GM10266 (cell line): ENCODE results near the gene ADPRS.
A peak's percentile ranks its signal among the peaks of the same experiment; 100 is the strongest.

Experiments
- DNase-seq: peaks from one replicate; pipeline ENCODE4 v3.0.0; 2012; ENCODE audit errors: extremely low spot score
- CTCF ChIP-seq: IDR thresholded peaks from 2 replicates; pipeline ENCODE4 v1.5.1; 2012; ENCODE audit warnings: mild to moderate bottlenecking, low read depth; ENCODE audit not compliant: control insufficient read depth, insufficient read depth; ENCODE audit errors: missing control alignments

The ADPRS gene

GRCh38 chr1:36087233-36088123 lies 1.2 kb upstream of the ADPRS start:
- DNase-seq, result peak; percentile 25
- TF ChIP-seq CTCF, result no peak

GRCh38 chr1:36088265-36088576 lies 471 bp upstream of the ADPRS start:
- TF ChIP-seq CTCF, result peak; percentile 18
- DNase-seq, result no peak

- TF ChIP-seq CTCF, result no peak
- DNase-seq, result peak; percentile 39
Observed at GRCh38 chr1:36089393-36090121, 865 bp downstream of the ADPRS start.

- DNase-seq, result no peak
- TF ChIP-seq CTCF, result no peak
Observed at GRCh38 chr1:36091141-36091540, 2.4 kb downstream of the ADPRS start.

GRCh38 chr1:36091698-36092097 lies 3.0 kb downstream of the ADPRS start:
- no peak for TF ChIP-seq CTCF
- DNase-seq, result peak; percentile 7

GRCh38 chr1:36092166-36092797 lies 3.6 kb downstream of the ADPRS start:
- TF ChIP-seq CTCF, result no peak
- no peak for DNase-seq
